Activated CD8-positive, alpha-beta memory T cell treated with anti-CD3 and anti-CD28 coated beads for 4 hours (primary cell): ENCODE measurements around the gene TRMU.
A peak's percentile ranks its signal among the peaks of the same experiment; 100 is the strongest.

Experiments used
- DNase-seq, 2 donors: peaks; one replicate each; pipeline ENCODE4 v3.0.0-alpha.2; 2020; ENCODE audit warnings: low read depth in 2 of 2

TRMU gene

DNA sequence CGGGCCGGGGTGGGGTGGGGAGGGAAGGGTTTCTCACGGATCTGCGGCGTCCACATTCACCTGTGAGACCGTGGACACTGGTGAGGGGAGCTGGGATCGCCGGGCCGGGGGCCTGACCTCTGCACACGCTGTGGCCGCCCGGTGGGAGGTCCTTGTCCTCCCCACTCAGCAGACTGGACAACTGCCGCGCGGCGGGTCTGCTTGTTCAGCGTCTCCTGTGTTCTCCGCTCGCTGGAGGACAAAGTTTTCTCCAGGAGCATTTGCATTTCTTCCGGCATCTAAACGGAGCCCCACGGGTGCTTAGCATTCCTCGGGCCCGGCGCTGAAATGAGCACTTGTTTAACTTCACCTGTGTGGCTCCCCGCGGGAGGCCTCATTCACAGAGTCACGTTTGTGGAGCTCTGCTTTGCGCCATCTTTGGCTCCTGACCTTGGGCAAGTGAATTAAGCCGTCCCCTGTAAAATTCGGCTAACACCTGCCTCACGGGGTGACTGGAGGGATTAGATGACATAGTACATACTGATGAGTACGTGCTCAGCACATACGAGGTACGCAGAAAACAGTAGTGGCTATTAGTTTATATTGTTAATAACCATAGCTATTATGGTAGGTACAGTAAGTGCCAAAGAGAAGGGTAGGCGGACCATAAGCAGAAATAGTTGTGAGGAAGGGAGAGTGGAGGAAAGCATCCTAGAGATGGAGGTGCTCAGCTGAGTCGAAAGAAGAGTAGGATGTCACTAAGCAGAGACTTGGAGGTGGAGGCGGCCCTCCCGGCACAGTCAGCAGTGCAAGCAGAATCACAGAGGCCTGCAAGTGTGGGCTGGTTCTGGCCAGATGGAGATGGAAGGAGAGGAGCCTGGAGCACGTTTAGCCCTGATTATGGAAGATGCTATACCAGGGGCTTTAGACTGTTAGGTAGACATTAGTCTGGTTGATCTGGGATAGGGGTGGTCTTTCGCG, 885 bp downstream of the TRMU start:
- DNase-seq, result no peak

- no peak for DNase-seq
Measured at GRCh38 chr22:46337870-46338269, 2.4 kb downstream of the TRMU start.

DNA sequence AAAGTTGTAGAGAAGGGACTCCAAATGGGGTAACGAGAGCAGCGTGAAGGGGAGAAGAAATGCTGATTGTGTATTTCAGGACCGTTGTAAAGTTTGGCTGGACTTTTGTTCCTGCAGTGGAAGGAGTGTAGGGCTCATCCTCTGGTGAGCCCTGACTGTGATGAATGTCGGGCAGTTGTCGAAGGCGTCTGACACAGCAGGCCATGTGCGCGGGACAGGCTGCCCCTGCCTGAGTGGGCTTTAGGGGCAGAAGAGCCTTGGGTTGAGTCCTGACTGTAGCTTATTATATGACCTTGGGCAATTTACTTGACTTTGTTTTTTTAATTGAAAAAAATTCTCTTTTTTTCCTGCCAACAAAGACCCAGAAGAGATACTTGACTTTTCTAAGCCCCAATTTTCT, 3.1 kb downstream of the TRMU start:
- no peak for DNase-seq

DNA sequence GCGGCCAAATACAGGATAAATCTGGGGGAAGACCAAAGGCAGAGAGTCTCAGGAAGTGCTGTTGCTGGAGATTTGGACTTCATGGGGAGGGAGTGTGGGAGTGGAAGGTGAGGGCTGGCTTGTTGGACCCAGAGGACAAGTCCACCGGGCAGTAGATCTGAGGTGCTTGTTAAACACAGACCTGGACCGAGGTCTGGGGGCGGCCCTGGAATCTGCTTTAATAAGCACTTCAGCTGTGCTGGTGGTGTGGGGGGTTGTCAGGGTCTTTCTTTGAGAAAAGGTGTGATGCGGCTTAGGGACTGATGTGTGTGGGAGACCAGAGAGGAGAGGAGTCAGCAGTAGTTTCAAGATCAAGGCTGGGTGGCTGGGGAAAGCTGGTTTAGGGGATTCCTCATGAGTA, 4.4 kb downstream of the TRMU start:
- DNase-seq, result no peak

DNA sequence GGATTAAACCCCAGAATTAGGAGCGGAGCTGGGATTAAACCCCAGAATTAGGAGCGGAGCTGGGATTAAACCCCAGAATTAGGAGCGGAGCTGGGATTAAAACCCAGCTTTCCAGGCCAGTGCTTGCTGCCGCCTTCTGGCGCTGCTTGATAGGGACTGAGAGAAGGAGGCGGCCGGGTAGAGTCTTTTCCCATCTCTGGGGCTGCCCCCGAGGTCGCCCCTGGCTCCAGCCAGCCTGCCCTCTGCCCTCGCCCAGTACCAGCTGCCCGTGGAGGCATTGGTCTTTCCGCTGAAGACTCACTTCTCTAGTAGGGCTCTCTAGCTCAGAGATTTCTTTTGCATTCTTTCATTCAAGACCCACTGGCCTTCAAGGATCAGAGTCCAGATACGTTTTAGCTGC, 5.2 kb downstream of the TRMU start:
- no peak for DNase-seq

GRCh38 chr22:46346680-46347405, 11.3 kb downstream of the TRMU start:
- DNase-seq, result no peak

- no peak for DNase-seq
Measured at GRCh38 chr22:46347646-46348045, 12.1 kb downstream of the TRMU start.

GRCh38 chr22:46348099-46348695, 12.7 kb downstream of the TRMU start:
- no peak for DNase-seq

GRCh38 chr22:46349238-46349637, 13.7 kb downstream of the TRMU start:
- no peak for DNase-seq

GRCh38 chr22:46349681-46350080, 14.2 kb downstream of the TRMU start:
- DNase-seq, result no peak

DNA sequence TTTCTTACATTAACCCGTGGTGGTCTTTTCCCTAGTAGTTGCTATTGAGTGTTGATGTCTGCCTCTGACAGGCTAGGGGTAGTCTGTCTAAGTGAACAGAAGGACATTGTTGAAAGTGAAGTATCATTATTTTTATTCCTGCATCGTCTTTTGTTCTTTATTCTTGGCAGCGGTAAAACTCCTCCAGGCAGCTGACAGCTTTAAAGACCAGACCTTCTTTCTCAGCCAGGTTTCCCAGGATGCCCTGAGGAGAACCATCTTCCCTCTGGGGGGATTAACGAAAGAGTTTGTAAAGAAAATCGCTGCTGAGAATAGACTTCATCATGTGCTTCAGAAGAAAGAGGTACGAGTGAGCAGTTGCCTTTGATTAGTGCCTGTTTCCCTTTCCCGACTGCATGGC, 14.6 kb downstream of the TRMU start:
- DNase-seq, result no peak

DNA sequence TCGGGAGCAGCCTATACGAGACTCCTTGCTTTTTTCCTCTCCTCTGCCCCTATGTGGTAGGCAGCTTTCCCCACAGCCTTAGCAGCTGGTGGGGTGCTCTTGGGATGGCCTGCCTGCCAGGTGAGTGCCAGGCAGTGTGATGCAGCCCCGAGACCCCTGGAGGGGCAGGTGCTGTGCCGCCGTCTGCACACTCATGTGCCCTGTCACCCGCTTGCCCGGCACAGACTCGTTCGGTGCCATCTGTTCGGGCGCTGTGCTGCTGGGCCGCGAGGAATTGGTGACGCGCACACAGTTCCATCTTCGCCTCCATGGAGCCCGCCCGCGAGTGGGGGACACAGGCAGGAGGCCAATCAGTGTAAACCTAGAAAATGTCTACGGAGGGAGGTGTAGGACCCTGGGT, 15.1 kb downstream of the TRMU start:
- no peak for DNase-seq

- DNase-seq, result no peak
Measured at GRCh38 chr22:46351131-46351735, 15.7 kb downstream of the TRMU start.

DNA sequence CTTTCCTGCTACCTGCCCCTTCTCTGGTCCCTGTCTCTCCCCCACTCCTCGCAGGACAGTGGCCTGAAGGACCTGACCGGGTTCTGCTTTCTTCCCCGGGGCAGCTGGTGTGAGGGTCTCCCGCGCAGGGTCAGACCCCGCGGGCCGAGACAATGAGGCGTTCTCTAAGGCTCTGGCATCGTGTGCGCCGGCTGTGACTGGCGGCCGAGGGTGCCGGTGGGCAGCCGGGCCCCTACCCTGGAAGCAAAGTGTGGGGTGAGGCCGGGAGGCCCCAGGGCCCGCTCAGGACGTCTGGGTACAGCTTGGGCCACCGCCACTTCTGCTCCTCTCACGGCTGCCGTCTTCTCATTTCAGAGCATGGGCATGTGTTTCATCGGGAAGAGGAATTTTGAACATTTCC, 16.3 kb downstream of the TRMU start:
- no peak for DNase-seq

GRCh38 chr22:46352276-46352675, 16.8 kb downstream of the TRMU start:
- DNase-seq, result no peak

GRCh38 chr22:46352691-46353386, 17.3 kb downstream of the TRMU start:
- no peak for DNase-seq

- no peak for DNase-seq
Measured at GRCh38 chr22:46353483-46354105, 18.1 kb downstream of the TRMU start.

DNA sequence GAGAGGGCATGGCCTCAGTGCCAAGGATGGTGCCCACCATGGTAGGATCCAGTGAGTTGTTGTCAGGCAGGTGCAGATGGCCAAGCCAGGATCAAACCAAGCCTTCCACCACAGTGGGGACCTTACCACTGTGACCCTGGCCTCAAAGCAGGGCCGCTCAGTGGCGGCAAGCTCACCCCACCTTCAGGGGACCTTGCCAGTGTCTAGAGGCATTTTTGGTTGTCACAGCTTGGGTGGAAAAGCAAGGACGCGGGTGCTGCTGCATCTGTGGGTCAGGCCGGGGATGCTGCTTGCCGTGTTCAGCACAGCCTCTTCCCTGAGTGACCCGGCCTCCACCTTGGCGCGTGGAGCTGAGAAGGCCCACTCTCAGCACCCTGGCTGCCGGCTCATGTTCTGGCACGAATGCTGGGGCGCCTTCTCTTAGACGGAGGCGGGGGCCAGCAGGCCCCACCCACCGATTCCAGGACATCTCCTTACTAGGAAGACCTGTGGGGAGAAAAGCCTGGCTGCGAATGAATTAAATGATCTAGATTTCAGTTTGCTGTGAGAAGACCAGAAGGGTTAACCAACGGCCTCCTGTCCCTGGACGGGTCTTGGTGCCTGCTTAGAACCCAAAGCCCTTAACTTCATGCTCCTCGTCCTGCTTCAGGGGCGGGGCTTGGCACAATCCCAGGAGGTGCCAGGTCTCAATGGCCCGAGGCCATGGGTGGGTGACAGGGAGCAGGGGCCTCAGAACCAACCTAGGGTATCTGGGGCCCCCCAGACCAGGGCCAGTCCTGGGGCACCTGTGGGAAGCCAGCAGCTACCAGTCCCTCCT, 18.9 kb downstream of the TRMU start:
- no peak for DNase-seq

- DNase-seq, result no peak
Measured at GRCh38 chr22:46354993-46355305, 19.4 kb downstream of the TRMU start.

GRCh38 chr22:46355369-46355995, 20.0 kb downstream of the TRMU start:
- DNase-seq, result peak in 1 of 2 donors; percentile 22
